NCI-H1930 (cell line): Measurements from ENCODE around the gene ATRN.
"Not testable (repeated sequence)": the region's sequence is repeated elsewhere in the genome, so short reads cannot be mapped to it uniquely, and the experiment has no call there.

Experiments used
- DNase-seq, 2 experiments: peaks; one replicate each; lab custom pipeline; 2025; lab: John Stamatoyannopoulos, UW

ATRN gene

DNA sequence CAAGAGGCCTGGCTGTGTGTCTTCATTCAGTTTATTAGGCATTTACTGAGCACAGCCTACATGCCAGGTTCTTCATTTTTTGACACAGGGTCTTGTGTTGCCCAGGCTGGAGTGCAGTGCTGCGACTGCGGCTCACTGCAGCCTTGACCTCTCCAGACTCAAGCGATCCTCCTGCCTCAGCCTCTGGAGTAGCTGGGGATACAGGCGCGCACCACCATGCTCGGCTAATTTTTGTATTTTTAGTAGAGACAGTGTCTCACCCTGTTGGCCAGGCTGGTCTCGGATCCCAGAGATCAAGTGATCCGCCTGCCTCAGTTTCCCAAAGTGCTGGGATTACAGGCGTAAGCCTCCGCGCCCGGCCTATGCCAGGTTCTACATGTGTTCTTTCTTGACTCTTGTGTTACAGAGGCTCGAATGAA is 601 bp upstream of the ATRN start:
- DNase-seq, result no peak

DNA sequence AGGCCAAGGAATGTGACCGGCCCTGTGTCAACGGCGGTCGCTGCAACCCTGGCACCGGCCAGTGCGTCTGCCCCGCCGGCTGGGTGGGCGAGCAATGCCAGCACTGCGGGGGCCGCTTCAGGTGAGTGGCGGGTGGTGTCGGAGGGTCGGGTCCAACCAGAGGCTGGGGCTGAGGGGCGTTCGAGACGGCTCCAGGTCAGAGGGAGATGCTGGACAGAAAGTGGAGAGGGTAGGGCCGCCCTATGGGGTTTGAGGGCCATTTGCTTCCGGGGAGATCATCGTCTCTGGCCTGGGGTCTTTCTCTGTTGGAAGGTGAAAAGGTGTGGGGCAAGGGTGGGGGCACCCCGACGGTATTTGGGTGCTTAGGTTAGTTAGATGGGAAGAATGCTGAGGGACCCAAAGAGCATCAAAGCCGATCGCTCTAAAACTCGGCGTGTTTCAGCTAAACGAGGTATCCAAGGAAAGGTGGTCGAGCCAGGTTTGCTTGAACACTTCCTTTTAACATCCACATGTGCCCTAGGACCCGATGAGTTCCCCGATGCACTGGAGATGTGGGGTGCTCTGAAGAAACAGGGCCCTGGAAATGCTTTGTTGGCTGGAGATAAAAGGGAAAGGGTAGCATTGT is 691 bp downstream of the ATRN start:
- DNase-seq, result no peak

DNA sequence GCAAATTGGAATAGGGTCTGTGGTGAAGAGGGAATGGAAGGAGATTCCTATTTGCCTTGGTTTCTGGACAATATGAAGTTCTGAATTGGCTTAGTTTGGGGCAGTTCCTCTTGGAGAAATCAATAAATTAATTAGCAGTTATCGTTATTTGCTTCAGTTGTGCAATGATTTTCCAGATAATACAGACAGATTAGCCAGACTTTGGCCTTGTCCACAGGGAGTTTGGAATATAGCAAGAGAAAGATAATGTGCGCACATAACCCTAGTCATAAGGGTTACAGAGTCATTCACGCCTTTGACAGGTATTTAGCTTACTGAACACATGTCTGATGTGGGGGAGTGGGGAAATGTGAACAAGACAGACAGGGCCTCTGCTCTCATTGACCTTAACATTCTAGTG is 1.3 kb downstream of the ATRN start:
- no peak for DNase-seq

- no peak for DNase-seq
These were observed 2.5 kb downstream of the ATRN start for GRCh38 chr20:3473324-3473723.

DNA sequence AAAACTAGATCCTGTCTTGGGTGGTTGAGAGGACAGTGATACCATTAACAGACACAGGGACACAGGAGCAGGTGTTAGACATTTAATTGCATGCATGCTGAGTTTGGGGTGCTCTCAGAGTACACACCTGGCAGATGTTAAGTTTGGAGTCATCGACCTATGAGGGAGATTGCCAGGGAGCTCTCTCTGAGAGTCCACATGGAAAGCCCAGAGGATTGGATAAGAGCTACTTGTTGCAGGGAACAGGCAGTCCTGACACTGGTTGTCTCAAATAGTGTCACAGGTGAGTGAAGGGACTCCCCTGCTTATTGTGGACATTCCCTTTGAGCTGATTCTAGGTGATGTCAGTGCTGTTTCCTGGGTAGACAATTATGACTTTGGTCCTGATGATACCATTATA is 3.1 kb downstream of the ATRN start:
- DNase-seq, result no peak

GRCh38 chr20:3477003-3477860 is 6.4 kb downstream of the ATRN start:
- not testable (repeated sequence) for DNase-seq

GRCh38 chr20:3477861-3478544 is 7.2 kb downstream of the ATRN start:
- DNase-seq, result no peak

DNA sequence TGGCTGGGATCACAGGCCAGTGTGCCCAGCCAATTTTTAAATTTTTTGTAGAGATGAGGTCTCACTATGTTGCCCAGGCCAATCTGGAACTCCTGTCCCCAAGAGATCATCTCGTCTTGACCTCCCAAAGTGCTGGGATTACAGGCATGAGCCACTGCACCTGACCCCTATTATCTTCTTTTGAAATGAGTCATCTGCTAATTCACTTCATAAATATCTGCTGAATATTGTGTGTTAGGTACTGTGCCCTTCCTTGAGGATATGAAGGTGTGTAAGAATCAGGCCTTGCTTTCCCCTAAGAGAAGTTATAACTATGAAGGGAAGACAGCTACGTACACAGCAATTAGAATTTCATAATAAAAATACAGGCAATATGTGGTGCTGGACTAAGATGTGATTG is 8.2 kb downstream of the ATRN start:
- no peak for DNase-seq

DNA sequence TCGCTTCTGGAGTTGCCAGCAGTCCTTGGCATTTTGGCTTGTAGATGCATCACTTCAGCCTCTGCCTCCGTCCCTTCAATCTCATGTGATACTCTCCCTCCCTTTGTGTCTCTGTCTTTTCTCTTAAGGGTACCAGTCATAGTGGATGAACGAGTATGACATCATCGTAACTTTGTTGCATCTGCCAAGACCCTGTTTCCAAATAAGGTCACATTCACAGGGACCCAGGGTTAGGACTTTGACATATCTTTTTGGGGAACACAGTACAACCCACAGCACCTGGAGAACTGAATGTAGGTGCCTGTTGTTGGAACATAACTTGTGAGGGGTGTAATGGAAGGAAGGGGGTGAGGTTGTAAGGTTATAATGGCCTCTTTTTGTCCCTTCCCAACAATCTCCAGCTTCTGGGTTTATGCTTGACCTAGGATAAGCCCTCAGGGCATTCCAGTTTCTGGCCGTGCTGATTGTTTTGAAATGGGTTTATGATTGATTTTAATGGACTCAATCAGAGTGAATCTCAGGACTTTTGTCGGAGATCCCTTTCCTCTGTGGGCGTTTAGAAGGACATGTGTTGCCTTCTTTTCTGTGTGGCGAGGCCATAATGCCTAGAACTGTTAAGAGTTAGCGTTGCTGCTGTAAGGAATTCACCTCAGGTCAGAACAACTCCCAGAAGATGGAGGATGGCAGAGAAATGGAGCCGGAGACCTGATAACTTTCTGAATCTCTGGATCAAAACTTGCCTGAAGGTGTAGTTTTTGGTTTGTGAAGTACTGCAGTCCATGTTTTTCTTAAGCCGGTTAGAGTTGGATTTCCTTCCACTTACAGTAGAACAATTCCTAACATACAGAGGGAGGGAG is 9.2 kb downstream of the ATRN start:
- DNase-seq, result no peak

GRCh38 chr20:3483309-3483708 is 12.5 kb downstream of the ATRN start:
- no peak for DNase-seq

DNA sequence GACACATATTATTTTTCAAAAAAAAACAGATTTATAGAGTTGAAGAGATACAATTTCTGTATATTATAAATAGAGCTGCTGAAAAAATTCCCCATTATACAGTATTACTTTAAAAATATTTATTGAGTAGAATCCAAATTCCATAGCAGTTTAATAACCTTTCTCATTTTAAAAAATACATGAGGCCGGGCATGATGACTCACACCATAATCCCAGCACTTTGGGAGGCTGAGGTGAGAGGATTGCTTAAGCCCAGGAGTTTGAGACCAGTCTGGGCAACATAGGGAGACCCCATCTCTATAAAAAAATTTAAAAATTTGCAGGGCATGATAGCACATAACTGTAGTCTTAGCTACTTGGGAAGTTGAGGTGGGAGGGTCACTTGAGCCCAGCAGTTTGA is 13.0 kb downstream of the ATRN start:
- DNase-seq, result no peak

- no peak for DNase-seq
These were observed 15.1 kb downstream of the ATRN start for GRCh38 chr20:3485913-3486312.

GRCh38 chr20:3486850-3487249 is 16.0 kb downstream of the ATRN start:
- no peak for DNase-seq

DNA sequence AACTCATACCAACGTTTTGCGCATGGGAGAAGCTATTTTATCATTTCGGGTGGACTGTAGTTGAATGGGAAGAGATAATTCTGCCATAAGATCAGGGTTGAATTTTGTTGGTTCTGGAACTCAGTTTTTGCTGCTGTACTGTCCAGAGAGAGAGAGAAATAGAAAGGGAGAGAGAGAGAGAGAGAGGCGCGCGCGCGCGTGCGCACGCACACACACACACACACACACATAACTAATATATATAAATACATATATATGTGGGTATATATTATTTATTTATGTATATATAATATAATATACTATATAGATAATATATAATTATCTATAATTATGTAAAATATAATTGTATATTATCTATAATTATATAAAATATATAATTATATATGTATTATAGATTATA is 21.9 kb downstream of the ATRN start:
- no peak for DNase-seq

DNA sequence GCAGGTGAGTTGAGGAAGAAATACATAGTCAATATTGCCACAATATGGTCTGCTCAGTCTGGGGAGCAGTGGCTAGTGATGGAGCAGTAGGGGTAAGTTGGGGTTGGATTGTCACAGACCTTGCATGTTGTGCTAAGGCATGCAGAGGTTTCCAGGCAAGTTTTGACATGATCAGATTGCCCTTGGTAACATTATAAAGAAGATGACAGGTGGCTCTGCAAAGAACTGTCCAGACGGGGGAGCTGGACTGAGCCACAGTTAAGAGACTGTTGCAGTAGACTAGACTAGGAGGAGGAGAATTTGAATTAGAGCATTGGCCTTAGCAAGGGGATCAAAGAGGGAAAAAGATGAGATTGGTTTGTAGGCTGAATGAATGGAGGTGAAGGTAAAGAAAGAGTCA is 23.4 kb downstream of the ATRN start:
- DNase-seq, result no peak

DNA sequence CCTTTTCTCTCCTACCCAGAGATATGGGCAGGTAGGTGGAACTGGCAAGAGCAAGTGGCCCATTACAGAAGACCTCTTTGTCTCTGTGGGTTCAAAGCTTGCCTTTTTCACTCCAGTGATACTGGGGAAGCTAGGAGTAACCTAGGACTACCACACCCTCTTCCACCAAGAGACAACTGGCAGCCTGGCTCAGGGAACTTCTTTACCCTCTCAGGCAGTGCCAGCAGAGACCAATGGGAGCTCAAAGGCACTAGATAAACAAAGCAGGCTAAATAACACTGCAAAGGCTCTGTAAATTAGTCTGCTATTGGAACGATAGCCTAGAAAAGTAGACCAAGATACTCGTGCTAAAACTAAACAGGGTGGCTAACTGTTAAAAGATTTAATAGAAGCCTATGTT is 32.1 kb downstream of the ATRN start:
- DNase-seq, result no peak

DNA sequence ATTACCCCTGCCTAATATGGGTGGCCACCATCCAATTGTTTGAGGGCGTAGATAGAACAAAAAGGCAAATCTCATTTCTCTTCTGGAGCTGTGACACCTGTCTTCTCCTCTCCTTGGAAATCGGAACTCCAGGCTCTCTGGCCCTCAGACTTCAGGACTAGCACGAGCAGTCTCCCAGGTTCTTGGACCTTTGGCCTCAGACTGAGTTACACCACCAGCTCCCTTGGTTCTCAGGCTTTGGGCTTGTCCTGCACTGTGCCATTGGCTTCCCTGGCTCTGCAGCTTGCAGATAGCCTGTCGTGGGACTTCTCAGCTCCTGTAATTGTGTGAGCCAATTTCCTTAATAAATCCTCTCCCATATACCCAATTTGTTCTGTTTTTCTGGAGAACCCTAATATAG is 34.3 kb downstream of the ATRN start:
- no peak for DNase-seq

GRCh38 chr20:3509064-3509463 is 38.2 kb downstream of the ATRN start:
- no peak for DNase-seq

- DNase-seq, result peak in 1 of 2 experiments; percentile 58
These were observed 39.3 kb downstream of the ATRN start for GRCh38 chr20:3510110-3510509.

- DNase-seq, result not testable (repeated sequence)
These were observed 41.4 kb downstream of the ATRN start for GRCh38 chr20:3512239-3512638.

- no peak for DNase-seq
These were observed 43.3 kb downstream of the ATRN start for GRCh38 chr20:3514012-3514642.
